HG02973 (cell line): ENCODE results near the gene GPX4.

Source experiments
- ATAC-seq: cut with Tn5 transposase; IDR thresholded peaks from one replicate; pipeline ENCODE4 v1.9.1; 2021; ENCODE audit warnings: moderate library complexity; ENCODE audit not compliant: unreplicated experiment

GPX4 gene

DNA sequence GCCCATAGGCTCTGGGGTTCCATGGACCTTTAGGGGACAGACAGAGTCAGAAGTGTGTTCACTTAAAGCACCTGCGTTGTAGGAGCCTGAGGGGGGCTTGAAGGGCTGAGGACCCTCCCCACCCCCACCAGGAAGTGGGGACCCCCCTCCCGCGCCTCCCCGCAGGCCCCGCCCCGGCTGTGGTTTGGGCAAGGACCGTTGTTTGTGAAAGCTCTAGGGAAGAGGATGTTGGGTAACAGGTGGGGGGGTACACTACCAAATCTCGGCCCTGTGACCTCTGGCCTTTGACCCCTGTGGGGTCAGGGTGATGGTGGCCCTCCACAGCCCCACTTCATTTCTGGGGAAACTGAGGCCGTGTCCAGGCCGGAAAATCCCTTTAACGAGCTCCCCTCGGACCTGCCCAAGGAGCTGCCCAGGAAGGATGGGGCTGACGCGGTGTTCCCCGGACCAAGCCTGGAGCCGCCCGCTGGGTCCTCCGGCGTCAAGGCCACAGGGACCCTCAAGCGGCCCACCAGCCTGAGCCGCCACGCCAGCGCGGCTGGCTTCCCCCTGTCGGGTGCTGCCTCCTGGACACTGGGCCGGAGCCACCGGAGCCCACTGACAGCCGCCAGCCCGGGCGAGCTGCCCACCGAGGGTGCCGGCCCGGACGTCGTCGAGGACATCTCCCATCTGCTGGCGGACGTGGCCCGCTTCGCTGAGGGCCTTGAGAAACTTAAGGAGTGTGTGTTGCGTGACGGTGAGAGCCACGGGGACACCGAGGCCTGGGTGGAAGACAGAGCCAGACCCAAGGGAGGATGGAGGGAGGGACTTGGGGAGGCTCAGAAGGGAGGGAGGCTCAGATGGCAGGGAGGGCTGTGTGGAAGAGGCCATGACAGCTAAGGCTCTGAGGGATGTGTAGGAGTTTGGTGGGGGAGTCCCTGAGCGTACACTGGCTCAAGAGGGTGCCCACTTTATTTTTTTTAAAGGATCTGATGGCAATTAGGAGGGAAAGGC lies 35.5 kb upstream of the GPX4 start:
- no peak for ATAC-seq

DNA sequence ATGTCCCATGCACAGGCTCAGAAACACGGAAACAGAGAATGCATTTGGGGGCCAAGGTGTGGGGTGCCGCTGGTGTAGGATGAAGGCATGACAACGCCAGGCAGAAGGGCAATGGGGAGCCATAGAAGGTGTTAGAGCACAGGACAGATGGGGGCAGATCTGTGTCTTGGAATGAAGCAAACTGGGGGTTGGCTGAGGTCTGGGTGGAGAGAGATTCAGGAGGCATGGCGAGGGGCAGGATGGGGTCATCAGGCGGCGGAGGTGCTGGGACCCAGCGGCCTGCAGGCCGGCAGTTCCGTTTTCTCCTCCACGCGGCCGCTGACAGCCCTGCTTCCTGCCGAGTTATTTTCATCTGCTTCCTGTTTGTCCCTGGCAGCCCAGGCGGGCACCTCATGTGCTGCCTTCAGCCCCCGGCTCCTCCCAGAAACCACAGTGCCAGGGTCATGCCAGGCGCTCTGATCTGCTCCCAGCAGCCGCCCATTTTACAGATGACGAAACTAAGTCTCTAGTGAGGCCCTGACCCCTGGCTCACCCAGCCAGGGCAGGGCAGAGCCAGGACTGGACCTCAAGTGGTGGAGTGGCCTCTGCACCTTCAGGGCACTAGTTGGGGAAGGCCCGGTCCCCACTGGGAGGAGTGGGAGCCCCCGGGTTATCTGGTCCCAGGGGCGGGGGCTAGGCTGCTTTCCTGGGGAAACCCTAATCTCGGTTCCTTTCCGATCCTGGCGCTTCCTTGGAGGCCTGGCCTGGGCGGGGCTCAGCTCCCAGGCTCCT lies 34.6 kb upstream of the GPX4 start:
- no peak for ATAC-seq

DNA sequence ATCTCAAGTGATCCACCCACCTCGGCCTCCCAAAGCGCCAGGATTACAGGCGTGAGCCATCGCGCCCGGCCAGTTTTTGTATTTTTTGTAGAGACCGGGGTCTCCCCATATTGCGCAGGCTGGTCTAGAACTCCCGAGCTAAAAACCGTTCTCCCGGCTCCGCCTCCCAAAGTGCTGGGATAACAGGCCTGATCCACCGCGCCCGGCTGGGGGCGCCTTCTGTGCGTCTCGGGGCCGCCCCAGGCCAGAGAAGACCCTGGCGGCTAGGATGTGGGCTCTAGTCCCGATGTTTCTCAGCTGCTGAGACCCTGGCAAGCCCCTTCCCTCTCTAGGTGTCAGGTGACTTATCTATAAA lies 33.2 kb upstream of the GPX4 start:
- no peak for ATAC-seq

DNA sequence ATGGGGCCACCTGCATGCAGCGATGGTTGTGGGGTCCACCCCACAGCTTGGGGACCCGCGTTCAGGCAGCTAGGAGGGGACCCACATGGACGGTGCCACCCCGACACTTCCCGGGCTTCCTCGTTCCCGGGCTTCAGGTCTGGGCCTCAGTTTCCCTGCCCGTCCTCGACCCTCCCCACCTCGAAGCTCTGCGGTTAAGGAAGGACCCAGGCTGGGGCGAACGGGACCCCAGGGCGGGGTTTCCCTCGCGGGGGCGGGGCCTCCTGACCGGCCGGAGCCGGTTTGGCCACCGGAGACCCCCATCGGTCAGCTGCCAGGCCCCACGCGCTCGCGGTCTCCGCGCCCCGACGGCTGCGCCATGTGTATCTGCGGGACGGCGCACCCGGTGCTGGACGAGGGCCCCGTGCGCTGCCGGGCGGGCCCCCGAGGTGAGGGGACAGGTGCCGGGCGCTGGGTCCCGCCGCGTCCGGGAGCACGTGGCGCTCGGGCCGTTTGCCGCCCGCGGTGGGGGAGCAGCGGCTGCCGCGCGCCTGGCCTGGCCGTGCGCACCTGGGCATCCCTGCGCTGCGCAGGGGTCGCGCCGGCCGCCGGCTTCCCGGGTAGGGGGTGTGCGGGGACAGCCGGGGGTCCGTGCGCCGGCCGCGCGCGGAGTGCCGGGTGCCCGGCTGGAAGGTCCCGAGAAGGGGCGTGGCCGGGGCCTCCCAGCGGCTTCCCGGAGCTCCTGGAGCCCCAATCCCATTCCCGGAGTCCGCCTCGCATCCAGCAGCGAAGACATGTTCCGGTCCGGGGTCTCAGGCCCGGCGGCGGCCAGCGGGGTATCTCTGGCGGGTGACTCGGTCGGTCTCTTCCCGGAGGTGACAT lies 32.6 kb upstream of the GPX4 start:
- no peak for ATAC-seq

DNA sequence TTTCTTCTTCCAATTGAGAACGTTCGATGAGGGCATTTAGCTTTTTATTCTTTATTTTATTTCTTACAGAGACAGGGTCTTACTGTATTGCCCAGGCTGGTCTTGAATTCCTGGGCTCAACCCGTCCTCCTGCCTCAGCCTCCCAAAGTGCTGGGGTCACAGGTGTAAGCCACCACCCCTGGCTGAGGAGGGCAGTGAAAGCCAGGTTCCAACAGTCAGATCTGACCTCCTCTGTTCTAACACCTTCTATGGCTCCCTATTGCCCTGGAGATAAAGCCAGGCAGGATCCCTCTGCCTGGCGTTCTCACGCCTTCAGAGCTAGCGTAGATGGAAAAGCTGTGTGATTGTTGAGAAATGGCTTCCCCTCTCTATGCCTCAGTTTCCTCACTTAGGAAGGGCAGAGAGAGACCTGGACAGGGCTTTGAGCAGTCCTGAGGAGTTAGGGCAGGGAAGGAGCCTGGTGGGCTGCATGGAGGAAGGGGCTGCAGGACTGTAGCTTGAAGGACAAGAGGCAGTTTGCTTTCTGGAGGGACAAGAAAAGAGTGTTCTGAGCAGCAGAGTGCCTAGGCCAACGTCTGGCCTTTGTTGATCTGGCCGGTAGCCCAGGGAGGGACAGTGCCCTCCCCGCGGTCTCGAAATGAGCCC lies 31.3 kb upstream of the GPX4 start:
- no peak for ATAC-seq

DNA sequence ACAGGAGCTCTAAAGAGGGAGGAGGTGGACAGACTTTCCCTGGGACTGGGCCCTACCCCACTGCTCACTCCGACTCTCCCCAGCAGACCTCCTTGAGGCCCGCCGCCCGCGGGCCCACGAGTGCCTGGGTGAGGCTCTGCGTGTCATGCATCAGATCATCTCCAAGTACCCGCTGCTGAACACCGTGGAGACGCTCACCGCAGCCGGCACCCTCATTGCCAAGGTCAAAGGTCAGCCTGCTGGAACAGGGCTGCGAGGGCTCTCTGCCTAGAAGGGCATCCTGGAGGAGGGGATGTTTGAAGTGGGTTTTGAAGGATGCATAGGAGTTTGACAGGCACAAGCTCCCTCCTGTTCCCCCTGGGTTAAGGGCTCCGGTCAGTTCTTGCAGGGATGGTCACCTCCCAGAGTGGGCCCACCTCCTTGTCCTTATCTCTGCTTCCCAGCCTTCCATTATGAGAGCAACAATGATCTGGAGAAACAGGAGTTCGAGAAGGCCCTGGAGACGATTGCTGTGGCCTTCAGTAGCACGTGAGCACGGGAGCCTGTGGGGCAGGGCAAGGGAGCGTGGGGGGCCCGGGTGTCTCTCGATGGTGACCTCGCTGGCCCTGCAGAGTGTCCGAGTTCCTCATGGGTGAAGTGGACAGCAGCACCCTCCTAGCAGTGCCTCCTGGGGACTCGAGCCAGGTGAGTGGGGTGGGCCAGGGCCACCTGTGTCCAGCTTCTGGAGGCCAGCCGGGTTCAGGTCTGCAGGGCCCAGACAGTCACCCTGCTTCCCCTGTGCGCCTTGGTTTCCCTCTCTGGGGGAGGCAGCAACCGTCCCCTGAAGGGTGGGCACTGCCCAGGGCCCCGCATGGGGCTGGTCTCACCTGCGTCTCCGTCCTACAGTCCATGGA lies 30.5 kb upstream of the GPX4 start:
- no peak for ATAC-seq

DNA sequence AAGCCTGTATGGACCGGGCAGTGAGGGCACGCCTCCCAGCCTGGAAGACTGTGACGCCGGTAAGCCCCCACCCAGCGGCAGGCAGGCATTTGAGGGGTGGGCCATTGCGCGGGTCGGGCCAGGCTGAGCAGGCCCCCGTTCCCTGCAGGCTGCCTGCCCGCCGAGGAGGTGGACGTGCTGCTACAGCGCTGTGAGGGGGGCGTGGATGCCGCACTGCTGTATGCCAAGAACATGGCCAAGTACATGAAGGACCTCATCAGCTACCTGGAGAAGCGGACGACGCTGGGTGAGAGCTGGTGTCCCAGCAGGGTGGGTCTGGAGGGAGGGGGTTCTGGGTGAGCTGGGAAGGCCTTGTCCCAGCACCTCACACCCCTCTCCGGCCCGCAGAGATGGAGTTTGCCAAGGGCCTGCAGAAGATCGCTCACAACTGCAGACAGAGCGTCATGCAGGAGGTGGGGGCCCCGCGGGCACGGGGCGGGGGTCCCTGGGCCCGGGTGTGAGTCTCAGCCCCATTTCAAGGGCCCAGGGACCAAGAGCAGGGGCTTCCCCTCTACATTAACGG lies 29.8 kb upstream of the GPX4 start:
- ATAC-seq = no peak

DNA sequence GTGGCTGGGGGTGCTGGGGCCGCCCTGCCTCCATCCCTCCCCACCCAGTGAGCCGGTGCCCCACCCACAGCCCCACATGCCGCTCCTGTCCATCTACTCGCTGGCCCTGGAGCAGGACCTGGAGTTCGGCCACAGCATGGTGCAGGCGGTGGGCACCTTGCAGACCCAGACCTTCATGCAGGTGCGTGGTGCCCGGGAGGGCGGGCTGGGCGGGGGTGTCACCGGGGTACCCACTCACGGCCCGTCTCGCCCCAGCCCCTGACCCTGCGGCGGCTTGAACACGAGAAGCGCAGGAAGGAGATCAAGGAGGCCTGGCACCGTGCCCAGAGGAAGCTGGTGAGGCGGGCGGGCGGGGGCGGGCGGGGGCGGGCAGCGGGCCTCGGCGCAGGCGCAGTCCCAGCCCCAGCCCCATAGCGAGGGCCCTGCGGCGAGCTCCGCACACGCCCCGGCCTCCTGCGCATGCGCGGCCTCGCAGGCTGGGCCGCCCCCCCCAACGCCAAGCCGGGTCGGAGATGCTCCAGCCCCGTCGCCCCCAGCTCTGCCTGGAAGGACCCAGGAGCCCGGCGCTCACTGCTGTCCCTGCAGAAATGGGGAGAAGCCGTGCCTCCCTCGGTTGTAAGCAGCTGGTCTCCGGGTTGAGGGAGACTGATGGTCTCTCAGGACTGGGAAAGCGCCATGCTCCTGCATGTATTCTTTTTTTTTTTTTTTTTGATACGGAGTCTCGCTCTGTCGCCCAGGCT lies 29.1 kb upstream of the GPX4 start:
- no peak for ATAC-seq

DNA sequence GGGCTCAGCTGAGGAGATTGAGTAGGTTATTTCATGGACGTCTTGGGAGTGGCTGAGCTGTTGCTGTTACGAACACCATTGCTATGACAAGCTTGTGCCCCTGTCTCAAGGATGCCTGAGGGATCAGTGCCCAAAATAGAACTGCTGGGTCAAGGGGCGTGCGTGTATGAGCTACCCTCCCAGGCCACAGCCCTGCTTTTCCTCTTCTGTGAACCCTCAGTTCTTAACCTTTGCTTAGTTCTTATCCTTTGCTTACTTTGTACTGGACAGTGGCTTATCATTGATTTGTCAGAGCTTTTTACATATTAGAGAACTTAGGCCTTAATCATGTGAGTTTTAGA lies 27.8 kb upstream of the GPX4 start:
- ATAC-seq = no peak

DNA sequence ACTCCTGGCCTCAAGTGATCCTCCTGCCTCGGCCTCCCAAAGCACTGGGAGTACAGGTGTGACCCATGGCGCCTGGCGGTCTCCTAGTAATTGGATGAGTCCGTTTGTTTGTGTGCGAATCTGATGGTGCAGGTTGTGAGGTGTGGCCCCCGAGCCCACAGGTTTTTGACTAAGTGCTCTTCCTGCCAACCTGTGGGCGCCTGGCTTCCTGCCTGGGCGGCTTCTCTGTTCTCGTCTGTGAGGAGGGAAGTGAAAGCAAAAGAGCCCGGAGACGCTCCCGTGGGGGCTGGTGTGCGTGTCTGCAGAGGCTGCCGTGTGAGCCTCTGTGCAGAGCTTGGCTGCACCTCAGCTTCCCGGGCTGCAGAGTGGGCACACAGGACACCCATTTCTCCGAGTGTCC lies 26.8 kb upstream of the GPX4 start:
- peak; percentile 49 for ATAC-seq

DNA sequence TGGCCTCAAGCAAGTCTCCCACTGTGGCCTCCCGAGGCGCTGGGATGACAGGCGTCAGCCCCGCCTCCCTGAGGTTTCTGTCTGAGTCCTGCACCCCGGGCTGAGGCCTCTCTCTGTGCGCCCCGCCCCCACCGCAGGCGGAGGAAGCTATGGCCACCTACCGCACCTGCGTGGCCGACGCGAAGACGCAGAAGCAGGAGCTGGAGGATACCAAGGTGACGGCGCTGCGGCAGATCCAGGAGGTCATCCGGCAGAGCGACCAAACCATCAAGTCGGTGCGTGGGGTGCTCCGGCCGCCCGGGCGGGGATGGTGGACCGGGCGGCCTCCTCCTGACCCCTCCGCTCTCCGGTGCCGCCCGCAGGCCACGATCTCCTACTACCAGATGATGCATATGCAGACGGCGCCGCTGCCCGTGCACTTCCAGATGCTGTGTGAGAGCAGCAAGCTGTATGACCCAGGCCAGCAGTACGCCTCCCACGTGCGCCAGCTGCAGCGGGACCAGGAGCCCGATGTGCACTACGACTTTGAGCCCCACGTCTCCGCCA lies 24.2 kb upstream of the GPX4 start:
- ATAC-seq = no peak

DNA sequence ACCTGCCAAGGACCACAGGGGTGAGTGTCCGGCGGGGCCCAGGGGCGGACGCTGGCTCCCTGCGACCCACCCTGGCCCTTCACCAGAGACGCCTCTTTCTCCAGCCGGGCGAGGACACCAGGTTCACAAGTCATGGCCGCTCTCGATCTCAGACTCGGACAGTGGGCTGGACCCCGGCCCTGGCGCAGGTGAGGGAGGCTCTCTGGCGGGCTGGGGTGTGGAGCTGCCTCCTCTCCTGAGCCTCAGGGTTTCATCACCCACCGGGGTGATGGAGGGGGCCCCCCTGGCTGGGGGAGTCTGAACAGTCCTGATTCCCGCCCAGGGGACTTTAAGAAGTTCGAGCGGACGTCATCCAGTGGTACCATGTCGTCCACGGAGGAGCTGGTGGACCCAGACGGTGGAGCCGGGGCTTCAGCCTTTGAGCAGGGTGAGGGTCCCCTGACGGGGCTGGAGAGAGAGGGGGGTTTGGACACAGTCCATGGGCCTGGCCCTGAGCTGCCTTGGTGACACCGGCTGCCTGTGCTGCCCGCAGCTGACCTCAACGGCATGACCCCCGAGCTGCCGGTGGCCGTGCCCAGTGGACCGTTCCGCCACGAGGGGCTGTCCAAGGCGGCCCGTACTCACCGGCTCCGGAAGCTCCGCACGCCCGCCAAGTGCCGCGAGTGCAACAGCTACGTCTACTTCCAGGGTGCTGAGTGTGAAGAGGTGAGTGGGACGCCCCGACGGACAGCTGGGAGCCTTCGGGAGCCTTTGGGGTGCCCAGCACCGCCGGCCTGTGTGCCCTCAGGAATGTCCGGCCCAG lies 23.2 kb upstream of the GPX4 start:
- no peak for ATAC-seq

DNA sequence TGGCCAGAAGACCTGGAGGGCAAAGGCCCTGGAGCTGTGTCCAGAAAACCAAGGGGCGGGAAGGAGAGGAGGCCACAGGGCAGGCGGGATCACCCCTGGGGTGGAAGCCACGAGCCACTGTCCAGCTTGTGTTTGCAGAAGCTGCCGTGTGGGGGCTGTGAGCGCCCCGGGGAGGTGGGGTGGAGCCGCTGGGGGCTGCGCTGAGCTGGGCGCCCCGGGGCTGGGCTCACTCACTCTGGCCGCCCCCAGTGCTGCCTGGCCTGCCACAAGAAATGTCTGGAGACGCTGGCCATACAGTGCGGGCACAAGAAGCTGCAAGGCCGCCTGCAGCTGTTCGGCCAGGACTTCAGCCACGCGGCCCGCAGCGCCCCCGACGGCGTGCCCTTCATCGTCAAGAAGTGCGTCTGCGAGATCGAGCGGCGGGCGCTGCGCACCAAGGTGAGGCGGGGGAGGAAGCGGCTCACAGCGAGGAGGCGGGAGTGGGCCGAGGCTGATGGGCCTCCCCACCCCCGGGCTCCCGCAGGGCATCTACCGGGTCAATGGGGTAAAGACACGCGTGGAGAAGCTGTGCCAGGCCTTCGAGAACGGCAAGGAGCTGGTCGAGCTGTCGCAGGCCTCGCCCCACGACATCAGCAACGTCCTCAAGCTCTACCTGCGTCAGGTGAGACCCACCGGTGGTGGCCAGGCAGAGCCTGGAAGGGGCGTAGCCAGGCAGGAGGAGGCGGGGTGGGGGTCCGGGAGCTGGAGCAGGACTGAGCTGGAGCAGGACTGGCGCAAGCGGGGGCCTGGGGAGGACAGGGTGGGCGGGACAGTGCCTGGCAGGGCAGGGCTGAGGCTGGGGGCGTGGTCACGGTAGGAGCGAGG lies 22.3 kb upstream of the GPX4 start:
- no peak for ATAC-seq

DNA sequence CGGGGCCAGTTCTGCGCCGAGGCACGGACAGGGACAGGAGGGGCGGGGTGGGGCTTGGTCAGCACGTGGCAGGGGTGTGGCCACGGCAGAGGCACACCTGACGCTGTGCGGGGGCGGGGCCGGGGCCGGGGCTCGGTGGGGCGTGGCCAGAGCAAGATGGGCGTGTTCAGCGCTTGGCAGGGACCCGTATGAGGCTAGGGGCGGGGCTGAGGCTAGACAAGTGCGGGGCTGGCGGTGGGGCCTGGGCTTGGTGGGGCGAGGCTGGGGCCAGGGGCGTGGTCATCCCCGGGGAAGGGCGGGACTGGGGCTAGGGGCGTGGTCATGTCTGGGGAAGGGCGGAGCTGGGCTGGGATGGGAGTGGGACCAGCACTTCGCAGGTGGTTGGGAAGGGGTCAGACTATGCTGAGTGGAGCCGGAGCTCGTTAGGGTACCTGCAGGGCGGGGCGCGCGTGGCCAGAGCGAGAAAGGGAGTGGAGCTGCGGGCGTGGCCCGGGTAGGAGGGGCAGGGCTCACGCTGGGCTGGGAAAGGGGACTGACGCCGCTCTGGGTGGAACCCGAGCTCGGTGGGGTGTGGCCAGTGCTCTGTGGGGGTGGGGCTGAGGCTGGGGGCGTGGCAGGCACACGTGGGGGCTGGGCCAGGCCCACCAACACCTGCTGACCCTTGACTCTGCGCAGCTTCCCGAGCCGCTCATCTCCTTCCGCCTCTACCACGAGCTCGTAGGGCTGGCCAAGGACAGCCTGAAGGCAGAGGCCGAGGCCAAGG lies 21.4 kb upstream of the GPX4 start:
- ATAC-seq = no peak

DNA sequence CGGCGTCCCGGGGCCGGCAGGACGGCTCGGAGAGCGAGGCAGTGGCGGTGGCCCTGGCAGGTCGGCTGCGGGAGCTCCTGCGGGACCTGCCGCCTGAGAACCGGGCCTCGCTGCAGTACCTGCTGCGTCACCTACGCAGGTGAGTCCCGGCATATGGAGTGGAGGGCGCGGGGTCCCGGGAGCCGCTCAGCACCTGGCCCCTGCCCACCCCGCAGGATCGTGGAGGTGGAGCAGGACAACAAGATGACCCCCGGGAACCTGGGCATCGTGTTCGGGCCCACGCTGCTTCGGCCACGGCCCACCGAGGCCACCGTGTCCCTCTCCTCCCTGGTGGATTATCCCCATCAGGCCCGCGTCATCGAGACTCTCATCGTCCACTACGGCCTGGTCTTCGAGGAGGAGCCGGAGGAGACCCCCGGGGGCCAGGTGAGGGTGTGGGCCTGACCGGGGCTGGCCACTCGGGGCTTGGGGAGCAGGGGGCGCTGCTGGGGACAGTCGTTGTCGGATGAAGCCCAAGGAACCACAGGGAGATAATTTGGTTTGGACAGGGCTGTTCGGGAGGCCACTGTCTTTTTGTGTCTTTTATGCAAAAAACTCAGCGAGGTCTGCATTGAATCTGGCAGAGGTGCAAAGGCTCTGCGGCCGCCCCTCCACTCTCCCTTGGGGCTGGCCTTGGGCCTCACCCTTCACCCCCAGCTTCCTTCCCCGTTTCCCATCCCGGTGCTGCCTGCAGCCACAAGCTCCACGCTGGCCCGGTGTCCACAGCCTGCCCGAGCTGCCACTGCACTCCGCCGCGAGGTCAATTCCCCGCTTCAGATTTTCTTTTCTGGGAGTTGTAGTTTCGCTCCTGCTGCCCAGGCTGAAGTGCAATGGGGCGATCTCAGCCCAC lies 20.6 kb upstream of the GPX4 start:
- ATAC-seq = no peak
